ENCODE measurements around the gene CELF5. TPM values are rescaled to one million over a fixed set of nuclear protein-coding genes. Genes with fewer than 3 reads are reported as not detected.
A peak's percentile ranks its signal among the peaks of the same experiment; 100 is the strongest.

The CELF5 gene
- total and polyA plus RNA-seq, 7 donors: 0.06 TPM; not detected in 6

- H3K4me1 ChIP-seq: no peaks in the 10 kb centered on the region
- H3K36me3 ChIP-seq (ENCODE audit: insufficient read depth in 1 of 2, low read depth in 1 of 2): no peaks in the 10 kb centered on the region
- DNase-seq (no peak), ATAC-seq (no peak)
- no peak overlapping the region for H3K27ac ChIP-seq
- no peaks in the 10 kb centered on the region for H3K9me3 ChIP-seq
- intact Hi-C loops (cut with DNase I): no loop called here
- 63 to 67% (median 67%) methylated on average over 6 of the region's 6 CpGs for WGBS, 3 donors
- TF ChIP-seq CTCF (IDR thresholded peaks at IDR 0.05): no peak
- no peak overlapping the region for H3K4me3 ChIP-seq
- H3K27me3 ChIP-seq (ENCODE audit: insufficient read depth in 3 of 3, low read length in 2 of 3): peaks cover 0 to 70% (median 18%) of the 10 kb centered on the region in 3 donors
Observed at GRCh38 chr19:3282564-3282963, 58.1 kb downstream of the CELF5 start.

DNA sequence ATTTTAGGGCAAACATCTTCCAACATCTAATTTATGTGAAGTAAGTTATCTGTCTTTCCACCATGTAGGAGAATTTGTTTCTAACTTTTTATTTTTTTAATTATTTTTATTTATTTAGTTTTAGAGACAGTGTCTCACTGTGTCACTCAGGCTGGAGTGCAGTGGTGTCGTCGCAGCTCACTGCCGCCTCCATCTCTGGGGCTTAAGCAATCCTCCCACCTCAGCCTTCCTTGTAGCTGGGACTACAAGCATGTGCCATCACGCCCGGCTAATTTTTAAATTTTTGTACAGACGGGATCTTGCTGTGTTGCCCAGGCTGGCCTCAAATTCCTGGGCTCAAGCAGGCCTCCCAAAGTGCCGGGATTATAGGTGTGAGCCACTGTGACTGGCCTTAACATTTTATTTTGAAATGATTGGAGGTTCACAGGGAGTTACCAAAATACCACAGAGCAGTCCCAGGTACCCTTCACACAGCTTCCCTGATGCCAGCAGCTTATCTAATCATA lies 58.8 kb downstream of the CELF5 start:
- Histone ChIP-seq H3K36me3 (ENCODE audit: insufficient read depth in 1 of 2, low read depth in 1 of 2) (no peaks in the 10 kb centered on the region), H3K4me3 (no peak overlapping the region), H3K4me1 (no peaks in the 10 kb centered on the region), H3K27me3 (ENCODE audit: insufficient read depth in 3 of 3, low read length in 2 of 3) (peaks cover 0 to 72% (median 16%) of the 10 kb centered on the region in 3 donors), H3K9me3 (no peaks in the 10 kb centered on the region), H3K27ac (no peak overlapping the region)
- 66 to 76% (median 68%) methylated on average over 7 of the region's 7 CpGs for WGBS, 3 donors
- intact Hi-C loops (cut with DNase I): no loop called here
- TF ChIP-seq CTCF (IDR thresholded peaks at IDR 0.05): no peak
- DNase-seq (no peak), ATAC-seq (no peak)

DNA sequence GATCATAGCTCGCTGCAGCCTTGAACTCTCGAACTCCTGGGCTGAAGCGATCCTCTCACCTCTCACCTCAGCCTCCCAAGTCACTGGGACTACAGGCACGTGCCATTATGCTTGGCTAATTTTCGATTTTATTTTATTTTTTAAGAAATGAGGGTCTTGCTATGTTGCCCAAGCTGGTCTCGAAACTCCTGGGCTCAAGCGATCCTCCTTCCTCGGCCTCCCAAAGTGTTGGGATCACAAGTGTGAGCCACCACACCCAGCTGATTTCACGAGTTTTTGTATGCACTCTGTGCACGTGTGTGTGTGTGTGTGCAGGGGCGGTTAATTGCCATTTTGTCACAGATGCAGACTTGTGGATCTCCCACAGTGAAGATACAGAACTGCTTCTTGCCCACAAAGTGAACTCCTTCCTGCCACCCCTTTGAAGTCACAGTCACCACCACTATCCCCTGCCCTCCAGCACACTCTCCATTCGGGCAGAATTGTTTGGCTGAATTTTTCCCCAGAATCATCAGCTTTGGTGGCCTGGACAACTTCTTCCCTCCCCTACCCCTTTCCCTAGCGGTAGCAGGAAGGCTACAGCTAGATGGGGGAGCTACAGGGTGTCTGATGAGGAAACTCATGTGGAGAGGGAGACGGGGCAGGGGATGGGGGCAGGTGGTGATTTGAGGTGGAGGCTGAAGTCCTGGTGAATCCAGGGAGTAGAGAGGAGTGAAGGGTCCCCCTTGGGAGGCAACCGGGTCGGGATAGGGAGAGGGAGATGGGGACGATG lies 59.6 kb downstream of the CELF5 start:
- DNase-seq (no peak), ATAC-seq (no peak)
- Histone ChIP-seq H3K4me3 (peak overlapping the region; percentile 25), H3K27me3 (ENCODE audit: insufficient read depth in 3 of 3, low read length in 2 of 3) (peaks cover 0 to 72% (median 18%) of the 10 kb centered on the region in 3 donors), H3K36me3 (ENCODE audit: insufficient read depth in 1 of 2, low read depth in 1 of 2) (no peaks in the 10 kb centered on the region), H3K9me3 (no peaks in the 10 kb centered on the region), H3K27ac (no peak overlapping the region), H3K4me1 (no peaks in the 10 kb centered on the region)
- intact Hi-C loops (cut with DNase I): no loop called here
- no peak for TF ChIP-seq CTCF (IDR thresholded peaks at IDR 0.05)
- 50 to 54% (median 54%) methylated on average over 17 of the region's 17 CpGs for WGBS, 3 donors

GRCh38 chr19:3284759-3285646 lies 60.5 kb downstream of the CELF5 start:
- 1 to 4% (median 3%) methylated on average over 28 to 38 of the region's 38 CpGs for WGBS, 3 donors
- Histone ChIP-seq H3K9me3 (no peaks in the 10 kb centered on the region), H3K27me3 (ENCODE audit: insufficient read depth in 3 of 3, low read length in 2 of 3) (peaks cover 0 to 77% (median 21%) of the 10 kb centered on the region in 3 donors), H3K27ac (no peak overlapping the region), H3K4me1 (no peaks in the 10 kb centered on the region), H3K4me3 (peak overlapping the region; percentile 25), H3K36me3 (ENCODE audit: insufficient read depth in 1 of 2, low read depth in 1 of 2) (no peaks in the 10 kb centered on the region)
- TF ChIP-seq CTCF (IDR thresholded peaks at IDR 0.05): no peak
- ATAC-seq: peak; percentile 49 to 71 (median 58)
- intact Hi-C loops (cut with DNase I): no loop called here
- DNase-seq: peak; percentile 40 to 62

All from psoas muscle (tissue), 8 donors.